AG08396 (cell line): ENCODE results near the gene DEFB131A.
"Not testable (repeated sequence)": the region's sequence is repeated elsewhere in the genome, so short reads cannot be mapped to it uniquely, and the experiment has no call there.

Source experiments
- DNase-seq: peaks from one replicate; pipeline ENCODE4 v3.0.0; 2012; ENCODE audit warnings: low spot score, mixed read lengths

Gene DEFB131A

GRCh38 chr4:9494256-9495035 is 50.2 kb downstream of the DEFB131A start:
- not testable (repeated sequence) for DNase-seq

GRCh38 chr4:9495443-9495842 is 51.2 kb downstream of the DEFB131A start:
- DNase-seq: not testable (repeated sequence)

GRCh38 chr4:9497575-9498467 is 53.6 kb downstream of the DEFB131A start:
- DNase-seq: not testable (repeated sequence)

GRCh38 chr4:9498468-9499040 is 54.3 kb downstream of the DEFB131A start:
- not testable (repeated sequence) for DNase-seq

DNA sequence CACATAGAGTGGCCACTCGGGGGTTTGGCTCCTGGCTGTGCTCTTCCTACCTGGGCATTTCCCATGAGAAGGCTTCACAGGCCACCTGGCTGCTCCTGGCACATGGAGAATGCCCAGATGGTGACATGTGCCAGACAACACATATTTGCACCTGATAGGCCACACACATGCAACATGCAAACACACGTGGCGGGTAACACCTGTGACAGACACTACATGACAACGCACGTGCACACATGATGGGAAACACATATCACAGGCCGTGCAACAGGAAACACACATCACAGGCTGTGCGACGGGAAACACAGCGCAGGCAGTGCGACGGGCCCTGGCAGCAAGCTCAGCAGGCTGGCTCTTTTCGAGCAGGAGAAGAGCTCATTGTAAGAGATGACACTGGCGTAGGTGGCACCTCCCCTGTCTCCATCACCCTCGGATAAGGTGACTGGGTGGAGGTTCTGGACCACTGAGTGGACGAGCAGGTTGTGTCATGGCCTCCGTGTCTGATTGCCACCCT is 55.8 kb downstream of the DEFB131A start:
- not testable (repeated sequence) for DNase-seq
